HG02973 (cell line): ENCODE results near the gene ABHD17C.

ENCODE experiments used
- ATAC-seq: cut with Tn5 transposase; IDR thresholded peaks from one replicate; pipeline ENCODE4 v1.9.1; 2021; ENCODE audit warnings: moderate library complexity; ENCODE audit not compliant: unreplicated experiment

ABHD17C gene

DNA sequence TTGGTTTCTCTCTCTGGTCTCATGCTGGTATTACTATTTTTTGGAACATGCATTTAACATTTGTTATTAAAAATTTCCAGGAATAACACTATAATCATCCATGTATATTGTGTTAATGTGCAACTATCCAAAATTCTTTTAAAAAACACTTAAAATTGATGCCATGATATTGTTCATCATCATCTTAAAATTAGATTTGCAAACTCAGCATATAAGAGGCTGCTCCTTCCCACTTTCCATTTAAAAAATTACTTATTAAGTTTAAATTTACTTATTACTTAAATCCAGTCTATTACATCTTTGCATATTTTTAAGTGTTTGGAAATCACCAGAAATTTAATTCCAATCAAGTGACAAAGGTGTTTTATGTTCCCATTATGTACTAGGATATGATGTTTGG, 5.8 kb upstream of the ABHD17C start:
- ATAC-seq: no peak

DNA sequence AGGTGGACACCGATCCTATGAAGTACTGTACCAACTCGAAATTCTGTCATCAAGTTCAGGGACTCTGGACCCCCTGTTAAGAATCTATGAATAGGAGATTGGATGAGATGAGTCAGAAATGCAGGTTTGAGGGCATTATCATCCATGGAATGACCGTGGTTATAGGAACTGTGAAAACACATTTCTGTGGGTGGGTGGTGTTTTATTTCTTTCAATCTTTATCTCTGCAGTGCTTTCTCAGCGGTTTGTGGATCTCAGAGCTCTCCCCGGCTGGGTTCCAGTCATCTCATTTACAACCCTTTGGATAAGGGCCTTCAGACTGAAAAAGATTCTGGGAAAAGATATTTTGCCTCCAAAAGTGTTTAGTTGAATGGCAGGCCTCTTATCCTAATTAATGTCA, 5.4 kb upstream of the ABHD17C start:
- no peak for ATAC-seq

DNA sequence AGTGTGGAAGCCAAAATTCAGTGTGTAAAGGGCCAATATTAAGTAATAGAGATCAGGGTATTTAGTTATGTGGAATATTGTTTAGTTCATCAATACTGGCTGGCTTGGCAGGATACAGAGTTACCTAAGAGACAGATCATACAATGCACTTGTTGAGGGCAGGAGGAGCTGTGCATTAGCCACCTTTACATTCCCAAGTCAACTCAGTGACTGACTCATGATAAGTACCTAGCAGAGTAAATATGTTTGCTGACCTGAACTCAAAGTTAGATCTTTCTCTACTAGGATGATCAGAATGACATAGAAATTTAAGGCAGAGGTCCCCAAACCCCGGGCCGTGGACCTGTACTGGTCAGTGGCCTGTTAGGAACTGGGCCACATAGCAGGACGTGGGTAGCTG, 3.5 kb upstream of the ABHD17C start:
- ATAC-seq: no peak

DNA sequence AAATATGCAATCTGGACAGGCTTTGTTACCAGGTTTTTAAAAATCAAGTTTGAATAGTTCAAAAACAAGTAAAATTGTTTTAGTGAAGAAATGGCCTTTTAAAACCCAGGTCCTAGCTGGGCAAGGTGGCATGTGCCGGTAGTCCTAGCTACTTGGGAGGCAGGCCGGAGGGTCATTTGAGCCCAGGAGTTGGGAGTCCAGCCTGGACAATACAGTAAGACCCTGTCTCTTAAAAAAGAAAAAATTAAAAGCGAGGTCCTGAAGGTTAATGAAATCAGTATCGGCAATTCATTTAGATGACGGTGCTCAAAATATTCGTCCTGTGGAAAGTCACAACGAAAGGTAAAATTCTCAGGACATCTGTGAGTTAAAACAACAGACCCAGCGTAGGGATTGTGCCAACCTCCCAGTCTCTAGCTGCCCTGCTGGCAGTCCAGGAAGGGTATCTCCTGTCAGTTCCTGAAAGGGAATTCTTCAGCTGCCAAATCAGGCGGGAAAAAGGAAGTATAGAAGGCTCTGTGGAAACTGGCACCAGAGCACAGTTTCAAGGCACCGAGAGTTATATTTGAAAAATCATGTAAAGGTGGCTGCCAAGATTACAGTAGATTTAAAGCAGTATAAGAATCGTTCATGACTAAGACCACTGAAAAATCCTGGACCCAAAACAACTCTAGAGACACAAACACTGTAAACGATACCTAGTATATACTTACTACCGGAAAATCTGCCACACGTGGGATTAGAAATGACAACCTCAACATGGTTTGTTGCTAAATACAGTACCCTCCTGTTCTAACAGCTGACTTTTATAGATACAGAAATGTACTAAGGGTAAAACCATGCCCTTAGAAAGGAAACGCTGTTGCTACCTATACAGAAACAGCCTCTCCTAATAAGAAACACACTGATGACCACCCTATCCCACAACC, 1.2 kb upstream of the ABHD17C start:
- peak; percentile 10 for ATAC-seq

DNA sequence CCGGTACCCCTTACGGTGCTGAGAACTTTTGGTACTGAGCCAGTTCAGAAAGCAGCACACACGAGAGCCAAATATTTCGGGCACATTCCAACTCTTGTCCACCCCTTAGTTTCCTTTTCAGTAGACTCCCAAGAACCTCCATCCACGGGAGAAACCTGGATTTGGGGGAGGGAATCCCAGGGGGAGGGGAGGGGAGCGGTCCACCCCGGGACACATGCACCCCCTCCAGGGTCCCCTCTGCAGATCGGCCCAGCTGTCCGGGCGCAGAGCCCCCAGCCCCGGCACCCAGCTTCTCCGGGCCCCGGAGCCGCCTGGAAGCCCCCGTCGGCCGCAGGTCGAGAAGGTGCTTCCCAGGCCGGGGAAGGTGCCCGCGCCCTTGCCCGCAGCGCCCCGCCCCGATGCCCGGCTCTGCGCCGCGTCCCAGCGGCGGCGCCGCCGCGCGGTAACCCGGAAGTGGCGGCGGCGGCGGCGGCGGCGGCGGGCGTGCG, 455 bp upstream of the ABHD17C start:
- peak; percentile 22 for ATAC-seq

DNA sequence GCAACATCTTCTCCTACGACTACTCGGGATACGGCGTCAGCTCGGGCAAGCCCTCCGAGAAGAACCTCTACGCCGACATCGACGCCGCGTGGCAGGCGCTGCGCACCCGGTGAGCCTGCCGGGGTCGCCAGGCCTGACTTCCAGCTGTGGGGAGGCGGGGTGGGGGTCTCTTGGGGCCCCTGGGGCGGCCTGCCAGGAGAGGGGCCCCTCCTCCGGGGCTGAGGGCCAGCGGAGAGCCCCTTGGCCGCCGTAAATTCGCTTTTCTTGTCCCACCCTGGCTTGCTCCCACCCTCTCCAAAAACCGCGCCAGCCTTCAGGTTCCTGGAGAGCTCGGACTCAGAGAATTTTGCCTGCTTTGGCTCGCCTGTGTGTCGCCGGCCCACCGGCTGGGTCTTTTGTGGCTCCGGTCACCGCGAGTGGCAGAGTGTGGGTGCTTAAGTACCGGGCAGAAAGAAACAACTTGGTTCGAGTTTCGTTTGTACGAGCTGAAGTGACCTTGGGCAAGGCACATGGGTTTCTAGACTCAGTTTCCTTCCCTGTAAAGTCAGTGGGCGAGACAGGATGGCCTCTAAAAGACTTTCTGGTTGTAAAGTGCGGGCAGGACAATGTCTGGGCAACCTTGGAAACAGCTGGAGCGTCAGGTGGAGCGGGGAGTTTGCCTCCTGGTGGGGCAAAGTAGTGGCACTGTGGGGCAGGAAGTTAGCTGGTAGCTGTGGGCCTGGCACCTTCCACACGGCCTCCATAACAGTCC, 976 bp downstream of the ABHD17C start:
- no peak for ATAC-seq

DNA sequence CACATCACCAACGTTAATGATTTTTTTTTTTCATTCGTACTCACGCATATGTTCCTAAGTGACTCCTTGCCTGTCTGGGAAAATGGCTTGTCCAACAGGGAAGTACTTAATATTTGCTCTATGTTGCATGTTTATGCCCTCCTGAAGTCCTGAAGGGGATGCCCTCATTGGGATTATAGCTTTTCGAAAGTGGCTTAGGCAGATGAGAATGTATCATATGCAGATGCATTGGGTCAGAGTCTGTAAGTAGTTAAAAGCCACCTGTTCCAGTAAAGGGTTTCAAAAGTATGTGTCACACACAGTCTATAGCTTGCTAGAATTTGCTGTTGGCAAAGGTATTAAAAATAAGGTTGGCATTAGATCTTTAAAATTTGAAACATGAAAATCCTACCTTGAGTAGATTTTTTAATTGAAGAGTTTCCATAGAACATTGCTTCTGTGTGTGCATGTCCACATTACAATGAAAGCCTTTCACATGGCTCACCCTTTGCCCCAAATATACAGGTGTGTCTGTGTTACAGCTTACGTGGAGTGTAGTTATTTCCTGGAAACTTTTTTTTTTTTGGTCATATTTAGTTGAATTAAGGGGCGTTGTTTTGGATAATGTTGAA, 2.1 kb downstream of the ABHD17C start:
- no peak for ATAC-seq

DNA sequence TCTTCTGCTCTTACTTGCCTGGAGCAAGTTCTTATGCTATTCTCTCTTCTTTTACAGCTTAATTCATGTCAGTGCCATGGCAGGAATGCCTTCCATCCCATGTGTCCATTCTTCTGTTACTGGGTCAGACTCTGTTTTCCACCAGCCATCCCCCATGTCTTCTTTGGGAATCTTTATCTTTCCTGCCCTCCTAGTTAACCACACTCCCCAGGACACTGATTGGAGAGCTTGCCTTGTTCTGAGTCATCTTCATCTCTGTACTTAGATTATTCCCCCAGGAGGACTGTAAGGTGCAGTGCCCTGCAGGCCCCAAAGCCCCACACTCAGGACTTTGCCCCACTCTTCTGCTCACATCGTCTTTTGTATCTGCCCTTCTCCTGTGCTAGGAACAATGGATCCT, 3.6 kb downstream of the ABHD17C start:
- no peak for ATAC-seq

DNA sequence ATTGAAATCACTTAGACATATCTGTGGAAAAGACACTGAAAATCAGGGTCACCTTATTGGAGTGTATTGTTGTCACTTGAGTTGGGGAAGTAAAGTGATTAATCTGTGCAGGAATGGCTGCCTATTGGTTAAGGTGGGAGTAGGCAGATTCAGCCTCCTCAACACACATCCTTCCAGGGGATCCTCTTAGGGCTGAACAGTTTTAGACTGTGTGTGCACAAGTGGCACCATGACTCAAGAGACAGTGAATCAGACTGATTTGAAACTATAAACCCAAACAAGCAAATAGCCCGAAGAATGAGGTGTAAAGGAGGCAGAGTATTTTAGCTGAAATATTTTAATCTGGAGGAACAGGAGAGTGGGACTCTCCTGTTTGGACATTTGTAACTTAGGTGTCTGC, 4.9 kb downstream of the ABHD17C start:
- ATAC-seq: no peak

DNA sequence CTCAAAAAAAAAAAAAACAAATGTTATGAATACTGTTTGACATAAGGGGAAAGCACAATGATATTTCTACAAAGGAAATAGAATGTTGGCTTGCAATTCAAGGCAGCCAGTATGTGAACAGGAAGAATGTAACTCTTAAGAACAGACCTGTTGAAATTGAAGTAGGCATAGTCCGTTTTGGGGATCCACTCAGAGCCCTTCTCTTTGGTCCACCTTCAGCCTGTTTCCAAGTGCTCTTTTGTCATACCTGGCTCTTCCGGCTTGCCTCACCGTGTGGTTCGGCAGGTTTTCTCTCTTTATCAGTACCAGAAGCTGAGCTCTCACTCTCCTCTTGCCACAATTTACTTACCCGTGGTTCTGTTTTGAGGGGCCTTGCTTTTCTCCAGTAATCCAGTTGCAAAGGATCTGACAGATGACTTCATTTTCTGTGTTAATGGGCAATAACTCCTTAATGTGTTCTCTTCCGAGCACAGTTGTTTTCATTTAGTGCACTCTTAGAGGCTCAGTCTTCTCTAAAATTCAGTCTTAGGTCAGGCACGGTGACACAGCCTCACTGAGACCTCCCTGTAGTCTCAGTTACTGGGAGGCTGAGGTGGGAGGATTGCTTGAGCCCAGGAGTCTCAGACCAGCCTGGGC, 6.7 kb downstream of the ABHD17C start:
- no peak for ATAC-seq

DNA sequence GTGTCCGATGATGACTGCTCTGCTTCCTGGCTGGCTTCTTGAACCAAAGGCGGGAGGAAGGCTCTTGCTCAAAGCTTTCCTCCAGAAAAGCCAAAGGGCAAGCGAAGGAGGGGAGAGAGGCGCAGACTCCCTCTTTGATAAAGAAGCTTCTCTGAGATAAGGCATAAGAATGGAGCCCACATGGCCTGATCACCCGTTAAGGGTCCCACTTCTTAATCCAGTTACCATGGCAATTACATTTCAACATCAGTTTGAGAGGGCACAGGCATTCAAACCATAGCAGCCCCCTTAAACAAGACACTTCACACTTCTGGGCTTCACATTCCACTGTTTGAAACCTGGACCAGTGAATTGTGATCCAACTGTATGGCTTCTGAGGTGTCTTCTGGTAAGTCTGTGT, 8.0 kb downstream of the ABHD17C start:
- no peak for ATAC-seq

DNA sequence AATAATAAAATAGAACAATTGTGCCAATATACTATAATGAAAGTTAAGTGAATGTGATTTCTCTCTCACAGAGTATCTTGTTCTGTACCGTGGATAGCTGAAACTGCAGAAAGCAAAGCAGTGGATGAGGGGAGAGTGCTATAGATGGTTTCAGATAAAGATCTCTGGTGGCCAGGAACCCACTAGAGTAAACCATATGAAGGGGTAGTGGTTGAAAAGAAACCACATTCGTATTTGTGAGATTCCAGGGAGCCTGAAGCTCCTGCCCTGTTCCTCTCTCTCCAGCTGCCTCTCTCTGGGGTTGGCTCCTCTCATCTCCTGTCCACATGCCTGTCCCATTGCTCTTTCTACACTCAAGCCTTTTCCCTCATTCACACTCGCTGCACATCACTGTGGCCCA, 8.9 kb downstream of the ABHD17C start:
- ATAC-seq: no peak

DNA sequence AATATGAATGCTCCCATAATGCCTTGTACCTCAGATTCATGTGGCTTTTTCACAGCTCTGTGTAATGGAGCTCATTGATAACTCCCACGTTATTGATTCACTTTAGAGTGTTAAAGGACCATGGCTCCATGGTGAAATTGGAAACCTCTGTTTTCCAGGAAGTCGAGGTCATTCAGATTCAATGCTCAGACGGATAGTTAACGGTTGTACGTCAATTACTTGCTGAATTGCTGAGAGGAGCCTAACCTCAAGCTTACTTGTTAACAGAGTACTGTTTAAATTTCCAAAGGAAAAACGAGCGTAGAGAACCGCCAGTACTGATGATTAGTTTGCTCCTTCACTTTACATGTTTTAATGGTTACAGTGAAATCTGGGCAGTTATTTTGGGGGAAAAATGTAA, 11.1 kb downstream of the ABHD17C start:
- no peak for ATAC-seq

DNA sequence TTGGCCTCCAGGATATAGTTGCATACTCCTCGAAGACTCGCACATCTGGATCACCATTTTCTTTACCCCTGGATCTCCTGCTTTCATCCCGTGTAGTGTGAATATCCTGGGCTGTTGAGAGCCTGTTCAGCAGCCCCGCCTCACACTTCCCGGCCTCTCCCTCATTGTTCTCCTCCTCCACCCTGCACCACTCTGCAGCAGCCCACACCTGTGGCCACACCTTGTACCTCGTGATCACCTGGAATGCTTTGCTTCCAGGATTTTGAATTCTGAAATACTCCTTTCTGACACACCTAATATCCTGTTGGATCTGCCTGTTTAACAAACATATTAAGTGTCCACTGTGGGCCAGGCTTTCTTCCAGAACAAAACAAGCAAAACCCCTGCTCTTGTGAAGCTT, 14.4 kb downstream of the ABHD17C start:
- ATAC-seq: no peak

DNA sequence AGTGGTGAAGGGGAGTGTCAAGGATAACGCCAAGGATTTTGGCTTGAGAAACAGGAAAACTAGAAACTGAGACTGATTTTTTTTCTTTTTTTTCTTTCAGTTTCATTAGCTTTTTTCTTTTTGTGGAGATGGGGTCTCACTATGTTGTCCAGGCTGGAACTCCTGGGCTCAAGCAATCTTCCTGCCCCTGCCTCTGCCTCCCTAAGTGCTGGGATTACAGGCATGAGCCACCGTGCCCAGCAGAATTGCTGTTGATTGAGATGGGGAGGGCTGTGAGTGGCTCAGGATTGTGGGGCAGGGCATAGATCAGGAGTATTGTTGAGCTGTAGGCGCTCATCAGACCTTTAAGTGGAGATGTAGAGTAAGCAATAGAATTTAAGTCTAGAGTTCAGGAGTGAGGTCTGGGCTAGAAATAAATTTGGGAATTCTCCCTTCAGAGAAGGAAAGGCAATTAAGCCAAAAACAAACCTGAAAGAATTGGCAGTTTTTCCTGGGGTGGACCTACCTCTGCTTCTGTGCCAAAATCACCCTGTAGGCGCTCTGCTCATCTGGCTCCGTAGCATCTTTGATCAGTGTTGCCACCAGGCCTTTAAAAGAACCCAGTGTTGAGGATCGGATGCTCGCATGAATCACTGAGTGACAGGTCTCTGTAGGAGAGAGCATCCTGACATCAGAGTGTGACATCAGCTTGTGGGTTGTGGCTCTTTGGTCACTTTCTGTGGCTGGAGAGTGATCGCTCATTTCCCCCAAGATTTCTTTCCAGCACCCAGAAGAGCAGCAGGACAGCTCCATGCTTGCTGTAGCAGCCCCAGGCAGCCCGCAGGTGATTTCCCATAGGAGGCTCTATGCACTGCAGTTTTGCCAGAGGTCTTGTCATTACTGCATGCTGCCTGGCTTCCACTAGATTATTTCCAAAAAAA, 15.8 kb downstream of the ABHD17C start:
- no peak for ATAC-seq

DNA sequence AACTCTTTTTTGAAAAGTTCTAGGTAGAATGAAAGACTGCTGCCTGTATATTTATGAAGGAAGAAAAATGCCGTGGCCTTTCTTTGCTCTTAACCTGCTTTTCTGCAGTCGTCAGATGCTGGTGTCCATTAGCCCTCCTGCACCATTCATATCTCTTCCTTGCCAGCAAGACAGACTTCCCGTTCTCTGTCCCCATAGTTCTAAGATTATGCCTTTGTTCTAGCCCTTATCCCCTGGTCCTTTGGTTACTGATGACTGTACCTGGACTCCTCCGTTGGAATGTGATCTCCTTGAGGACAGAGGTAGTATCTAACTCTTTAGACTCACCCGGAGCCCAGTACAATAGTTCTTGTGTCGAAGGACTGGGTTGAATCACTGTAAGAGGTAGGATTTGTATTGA, 16.8 kb downstream of the ABHD17C start:
- ATAC-seq: no peak

DNA sequence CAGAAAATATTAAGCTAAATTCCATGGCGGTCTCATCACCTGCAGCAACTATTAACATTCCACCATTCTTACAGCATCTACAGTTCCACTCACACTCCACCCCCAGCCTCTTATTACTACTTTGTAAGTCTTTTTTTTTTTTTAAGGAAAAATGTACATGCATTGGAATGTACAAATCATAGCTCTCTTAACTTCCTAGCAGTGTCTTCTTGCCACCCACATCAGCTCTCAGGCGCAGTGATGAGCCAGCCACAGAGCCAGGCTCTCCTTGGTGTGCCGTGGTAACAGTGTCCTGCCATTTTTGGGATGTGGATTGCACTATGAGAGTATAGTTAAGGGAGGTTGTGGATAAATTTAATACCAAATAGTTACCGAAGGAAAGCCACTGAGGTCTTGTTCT, 17.8 kb downstream of the ABHD17C start:
- ATAC-seq: no peak

DNA sequence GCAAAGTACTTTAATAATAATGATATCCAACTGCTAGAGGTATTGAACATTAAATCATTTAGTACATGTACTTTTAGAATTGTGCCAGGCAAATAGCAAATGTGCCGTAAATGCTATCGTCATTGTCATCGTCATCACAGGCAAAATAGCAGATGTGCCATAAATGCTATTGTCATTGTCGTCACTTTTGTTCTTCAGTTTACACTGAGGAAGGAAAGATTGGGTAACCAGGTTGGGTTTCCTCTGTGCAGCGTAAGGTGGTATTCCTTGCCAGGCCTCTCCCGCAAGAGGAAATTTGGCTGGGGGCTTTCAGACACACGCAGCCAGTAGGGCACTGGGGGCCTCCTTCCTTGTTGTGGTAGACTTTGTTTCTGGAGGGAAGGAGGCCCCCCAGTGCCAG, 26.4 kb downstream of the ABHD17C start:
- ATAC-seq: no peak

DNA sequence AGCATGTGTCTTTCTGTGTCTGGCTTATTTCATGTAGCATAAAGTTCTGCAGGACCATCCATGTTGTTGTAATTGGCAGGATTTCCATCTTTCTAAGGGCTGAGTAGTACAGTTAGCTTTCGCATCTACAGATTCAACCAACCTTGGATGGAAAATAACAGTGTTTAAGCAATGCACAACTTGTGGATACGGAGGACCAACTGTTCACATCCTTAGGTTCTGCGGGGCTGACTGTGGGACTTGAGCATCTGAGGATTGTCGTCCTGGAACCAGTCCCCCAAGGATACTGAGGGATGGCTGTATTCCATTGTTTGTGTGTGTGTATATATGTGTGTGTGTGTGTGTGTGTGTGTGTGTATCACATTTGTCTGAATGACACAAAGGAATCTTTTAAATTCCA, 27.7 kb downstream of the ABHD17C start:
- ATAC-seq: no peak

DNA sequence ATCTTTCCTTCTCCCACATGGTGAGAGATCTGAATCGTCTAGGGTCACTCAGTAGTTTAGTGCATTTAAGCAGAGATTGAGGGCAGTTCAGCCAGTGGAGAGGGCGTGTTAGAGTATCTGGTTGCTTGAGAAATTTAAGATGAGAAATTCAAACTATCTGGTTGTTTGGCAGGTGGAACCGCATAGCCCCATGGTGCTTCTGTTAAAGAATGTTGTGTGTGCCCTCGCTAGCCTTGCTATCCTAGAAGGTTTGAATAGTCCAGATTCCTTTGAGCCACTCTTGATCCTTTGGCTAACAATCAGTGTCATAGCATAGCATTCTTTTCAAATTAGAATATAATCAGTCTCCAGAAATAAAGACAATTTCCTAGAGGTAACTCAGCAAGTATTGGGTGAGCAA, 32.1 kb downstream of the ABHD17C start:
- no peak for ATAC-seq
